Peyer's patch (tissue), 4 donors: Measurements from ENCODE around the gene THAP3.

Experiments
- POLR2A ChIP-seq, 2 donors: fragments of 450-650 bp; IDR thresholded peaks; one replicate each; pipeline ENCODE4 v1.5.1; 2017; ENCODE audit warnings: antibody characterized with exemption in 2 of 2, mild to moderate bottlenecking in 2 of 2, moderate library complexity in 2 of 2
- TF ChIP-seq, protein P1 (sequence below), 6 experiments: fragments of 450-650 bp in 4 of 6; fragments of 200-600 bp in 2 of 6; sonication (generic) in 1 of 6; IDR thresholded peaks; one replicate each; pipeline ENCODE4 v1.5.1; 2017 to 2019; ENCODE audit warnings: antibody characterized with exemption in 6 of 6, mild to moderate bottlenecking in 3 of 6, moderate library complexity in 1 of 6

DNA sequence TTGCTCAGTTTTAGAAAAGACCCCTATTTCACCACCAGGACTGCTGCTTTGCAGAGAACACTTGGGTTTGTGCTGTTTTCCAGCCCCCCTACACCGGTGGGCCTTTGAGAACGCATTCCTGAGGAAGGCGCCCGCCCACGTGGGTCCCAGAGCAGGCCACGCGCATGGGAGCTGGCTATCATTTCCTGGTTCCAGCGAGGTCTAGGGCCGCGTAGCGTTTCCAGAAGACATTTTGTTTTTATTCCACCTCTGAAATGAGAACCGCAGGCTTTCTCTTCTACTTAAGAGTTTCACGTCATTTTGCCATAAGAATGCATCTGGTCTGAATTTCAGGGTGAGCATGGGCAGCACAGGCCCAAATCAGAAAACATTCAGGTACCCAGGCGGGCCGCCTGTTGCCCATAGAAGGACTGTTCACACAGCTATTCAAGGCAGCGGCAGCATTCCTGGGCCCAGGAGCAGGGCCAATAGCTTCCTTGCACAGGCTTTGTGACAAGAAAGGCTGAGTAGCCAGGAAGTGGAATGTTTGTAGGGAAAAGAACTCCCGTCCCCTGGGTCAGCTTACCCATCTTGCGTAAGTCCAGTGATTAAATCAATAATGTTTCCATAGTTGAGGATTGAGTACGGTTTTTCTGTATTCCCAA is 20.6 kb upstream of the THAP3 start:
- TF ChIP-seq, protein P1, sequence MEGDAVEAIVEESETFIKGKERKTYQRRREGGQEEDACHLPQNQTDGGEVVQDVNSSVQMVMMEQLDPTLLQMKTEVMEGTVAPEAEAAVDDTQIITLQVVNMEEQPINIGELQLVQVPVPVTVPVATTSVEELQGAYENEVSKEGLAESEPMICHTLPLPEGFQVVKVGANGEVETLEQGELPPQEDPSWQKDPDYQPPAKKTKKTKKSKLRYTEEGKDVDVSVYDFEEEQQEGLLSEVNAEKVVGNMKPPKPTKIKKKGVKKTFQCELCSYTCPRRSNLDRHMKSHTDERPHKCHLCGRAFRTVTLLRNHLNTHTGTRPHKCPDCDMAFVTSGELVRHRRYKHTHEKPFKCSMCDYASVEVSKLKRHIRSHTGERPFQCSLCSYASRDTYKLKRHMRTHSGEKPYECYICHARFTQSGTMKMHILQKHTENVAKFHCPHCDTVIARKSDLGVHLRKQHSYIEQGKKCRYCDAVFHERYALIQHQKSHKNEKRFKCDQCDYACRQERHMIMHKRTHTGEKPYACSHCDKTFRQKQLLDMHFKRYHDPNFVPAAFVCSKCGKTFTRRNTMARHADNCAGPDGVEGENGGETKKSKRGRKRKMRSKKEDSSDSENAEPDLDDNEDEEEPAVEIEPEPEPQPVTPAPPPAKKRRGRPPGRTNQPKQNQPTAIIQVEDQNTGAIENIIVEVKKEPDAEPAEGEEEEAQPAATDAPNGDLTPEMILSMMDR (IDR thresholded peaks at IDR 0.05), result peak in 3 of 6 experiments; percentile 8 to 13 (median 8)
- TF ChIP-seq POLR2A (IDR thresholded peaks at IDR 0.05), result no peak
